ENCODE data around the gene PRPS1L1.

PRPS1L1 gene
- 0 reads per million in 4 experiments for total RNA-seq

- no peak for DNase-seq
Measured at GRCh38 chr7:18027628-18028027, at the start of gene PRPS1L1. Gene PRPS1L1 (minus strand): TSS chr7:18027846.

GRCh38 chr7:18076461-18076860 is 48.8 kb upstream of the PRPS1L1 start:
- DNase-seq: no peak

GRCh38 chr7:18068745-18069144 is 41.1 kb upstream of the PRPS1L1 start:
- DNase-seq: no peak

GRCh38 chr7:18064242-18064838 is 36.7 kb upstream of the PRPS1L1 start:
- DNase-seq: no peak

GRCh38 chr7:18063149-18063901 is 35.7 kb upstream of the PRPS1L1 start:
- DNase-seq: no peak

- DNase-seq: no peak
Measured at GRCh38 chr7:18059171-18059570, 31.5 kb upstream of the PRPS1L1 start.

- no peak for DNase-seq
Measured at GRCh38 chr7:18053941-18054340, 26.3 kb upstream of the PRPS1L1 start.

- no peak for DNase-seq
Measured at GRCh38 chr7:18053177-18053928, 25.7 kb upstream of the PRPS1L1 start.

- DNase-seq: no peak
Measured at GRCh38 chr7:18049262-18049661, 21.6 kb upstream of the PRPS1L1 start.

- no peak for DNase-seq
Measured at GRCh38 chr7:18046601-18047000, 19.0 kb upstream of the PRPS1L1 start.

GRCh38 chr7:18045171-18045570 is 17.5 kb upstream of the PRPS1L1 start:
- no peak for DNase-seq

- DNase-seq: no peak
Measured at GRCh38 chr7:18041191-18041590, 13.5 kb upstream of the PRPS1L1 start.

GRCh38 chr7:18040196-18040595 is 12.6 kb upstream of the PRPS1L1 start:
- no peak for DNase-seq

GRCh38 chr7:18038382-18038781 is 10.7 kb upstream of the PRPS1L1 start:
- no peak for DNase-seq

GRCh38 chr7:18037609-18038008 is 10.0 kb upstream of the PRPS1L1 start:
- no peak for DNase-seq

GRCh38 chr7:18036783-18037182 is 9.1 kb upstream of the PRPS1L1 start:
- no peak for DNase-seq

- DNase-seq: no peak
Measured at GRCh38 chr7:18030758-18031157, 3.1 kb upstream of the PRPS1L1 start.

- DNase-seq: no peak
Measured at GRCh38 chr7:18020138-18020715, 7.4 kb downstream of the PRPS1L1 start.

GRCh38 chr7:18019555-18019954 is 8.1 kb downstream of the PRPS1L1 start:
- DNase-seq: no peak

- DNase-seq: no peak
Measured at GRCh38 chr7:18018296-18019215, 9.1 kb downstream of the PRPS1L1 start.

GRCh38 chr7:18016547-18017444 is 10.8 kb downstream of the PRPS1L1 start:
- no peak for DNase-seq
